ENCODE measurements around the gene AIFM3. TPM values are rescaled to one million over a fixed set of nuclear protein-coding genes. Genes with fewer than 3 reads are reported as not detected.
"Not testable (repeated sequence)": the region's sequence is repeated elsewhere in the genome, so short reads cannot be mapped to it uniquely, and the experiment has no call there.

AIFM3 gene
- total RNA-seq, 1 donor from 2014 or later, result 2.1 TPM

GRCh38 chr22:20957102-20957682, 9.9 kb upstream of the AIFM3 start:
- DNase-seq (ENCODE audit: low spot score), result no peak

- no peak for DNase-seq (ENCODE audit: low spot score)
Observed at GRCh38 chr22:20957683-20958431, 9.2 kb upstream of the AIFM3 start.

- DNase-seq (ENCODE audit: low spot score), result no peak
Observed at GRCh38 chr22:20959578-20960461, 7.2 kb upstream of the AIFM3 start.

- DNase-seq (ENCODE audit: low spot score), result no peak
Observed at GRCh38 chr22:20960609-20961008, 6.4 kb upstream of the AIFM3 start.

GRCh38 chr22:20962491-20962945, 4.5 kb upstream of the AIFM3 start:
- no peak for DNase-seq (ENCODE audit: low spot score)

- DNase-seq (ENCODE audit: low spot score), result no peak
Observed at GRCh38 chr22:20963201-20964052, 3.6 kb upstream of the AIFM3 start.

GRCh38 chr22:20964090-20964798, 2.8 kb upstream of the AIFM3 start:
- no peak for DNase-seq (ENCODE audit: low spot score)

GRCh38 chr22:20964799-20965103, 2.3 kb upstream of the AIFM3 start:
- DNase-seq (ENCODE audit: low spot score), result no peak

GRCh38 chr22:20965104-20965887, 1.8 kb upstream of the AIFM3 start:
- DNase-seq (ENCODE audit: low spot score), result no peak

- no peak for DNase-seq (ENCODE audit: low spot score)
Observed at GRCh38 chr22:20965888-20966855, 883 bp upstream of the AIFM3 start.

- DNase-seq (ENCODE audit: low spot score), result no peak
Observed at GRCh38 chr22:20967697-20968211, 699 bp downstream of the AIFM3 start.

- no peak for DNase-seq (ENCODE audit: low spot score)
Observed at GRCh38 chr22:20968281-20968977, 1.4 kb downstream of the AIFM3 start.

GRCh38 chr22:20970939-20971657, 4.0 kb downstream of the AIFM3 start:
- DNase-seq (ENCODE audit: low spot score), result no peak

GRCh38 chr22:20972014-20972694, 5.1 kb downstream of the AIFM3 start:
- not testable (repeated sequence) for DNase-seq (ENCODE audit: low spot score)

GRCh38 chr22:20972933-20973577, 6.0 kb downstream of the AIFM3 start:
- no peak for DNase-seq (ENCODE audit: low spot score)
